NK-92 (cell line): ENCODE data around the gene DPEP2.
"Not testable (repeated sequence)": the region's sequence is repeated elsewhere in the genome, so short reads cannot be mapped to it uniquely, and the experiment has no call there.

Experiments
- DNase-seq: peaks from one replicate; lab custom pipeline; 2025; ENCODE audit not compliant: unreplicated experiment; lab: John Stamatoyannopoulos, UW

Gene DPEP2

GRCh38 chr16:68009157-68009735 is 10.0 kb upstream of the DPEP2 start:
- no peak for DNase-seq

- no peak for DNase-seq
These were observed 6.6 kb upstream of the DPEP2 start for GRCh38 chr16:68005786-68006286.

- no peak for DNase-seq
These were observed 5.9 kb upstream of the DPEP2 start for GRCh38 chr16:68005211-68005610.

- DNase-seq = no peak
These were observed 3.7 kb upstream of the DPEP2 start for GRCh38 chr16:68003031-68003430.

GRCh38 chr16:68000450-68000849 is 1.2 kb upstream of the DPEP2 start:
- DNase-seq = no peak

GRCh38 chr16:67999985-68000384 is 701 bp upstream of the DPEP2 start:
- no peak for DNase-seq

GRCh38 chr16:67998231-67998778 is 979 bp downstream of the DPEP2 start:
- not testable (repeated sequence) for DNase-seq

GRCh38 chr16:67996666-67997065 is 2.6 kb downstream of the DPEP2 start:
- DNase-seq = no peak

- DNase-seq = no peak
These were observed 3.9 kb downstream of the DPEP2 start for GRCh38 chr16:67995423-67995822.

- not testable (repeated sequence) for DNase-seq
These were observed 5.3 kb downstream of the DPEP2 start for GRCh38 chr16:67994040-67994408.

GRCh38 chr16:67993207-67994039 is 5.9 kb downstream of the DPEP2 start:
- DNase-seq = no peak

GRCh38 chr16:67992661-67993206 is 6.5 kb downstream of the DPEP2 start:
- no peak for DNase-seq

GRCh38 chr16:67990018-67990386 is 9.3 kb downstream of the DPEP2 start:
- DNase-seq = no peak

GRCh38 chr16:67989322-67990017 is 9.8 kb downstream of the DPEP2 start:
- no peak for DNase-seq

- DNase-seq = no peak
These were observed 10.6 kb downstream of the DPEP2 start for GRCh38 chr16:67988675-67989074.

- DNase-seq = no peak
These were observed 11.7 kb downstream of the DPEP2 start for GRCh38 chr16:67987460-67988160.

- no peak for DNase-seq
These were observed 12.3 kb downstream of the DPEP2 start for GRCh38 chr16:67986949-67987348.

- no peak for DNase-seq
These were observed 17.1 kb downstream of the DPEP2 start for GRCh38 chr16:67982011-67982696.

- DNase-seq = no peak
These were observed 19.2 kb downstream of the DPEP2 start, which contains the start of gene DPEP3 for GRCh38 chr16:67979955-67980678. DPEP3 (minus strand) TSS chr16:67980499; CDS start chr16:67980380, 119 bp downstream.
